Panc1 (cell line): ENCODE data around the gene MLH3.
"Not testable (repeated sequence)": the region's sequence is repeated elsewhere in the genome, so short reads cannot be mapped to it uniquely, and the experiment has no call there.

Experiments
- POLR2AphosphoS5 ChIP-seq: IDR thresholded peaks from 2 replicates; pipeline ENCODE4 v1.6.1; 2012; ENCODE audit warnings: mild to moderate bottlenecking, low read depth, low read length, moderate library complexity
- TCF7L2 ChIP-seq: IDR thresholded peaks from 2 replicates; pipeline ENCODE4 v1.6.1; 2011; ENCODE audit warnings: mild to moderate bottlenecking, low read depth, low read length, inconsistent platforms
- TF ChIP-seq, protein P1 (sequence below): fragments of 450-650 bp; IDR thresholded peaks from 2 replicates; pipeline ENCODE4 v1.5.1; 2017; ENCODE audit warnings: mild to moderate bottlenecking

DNA sequence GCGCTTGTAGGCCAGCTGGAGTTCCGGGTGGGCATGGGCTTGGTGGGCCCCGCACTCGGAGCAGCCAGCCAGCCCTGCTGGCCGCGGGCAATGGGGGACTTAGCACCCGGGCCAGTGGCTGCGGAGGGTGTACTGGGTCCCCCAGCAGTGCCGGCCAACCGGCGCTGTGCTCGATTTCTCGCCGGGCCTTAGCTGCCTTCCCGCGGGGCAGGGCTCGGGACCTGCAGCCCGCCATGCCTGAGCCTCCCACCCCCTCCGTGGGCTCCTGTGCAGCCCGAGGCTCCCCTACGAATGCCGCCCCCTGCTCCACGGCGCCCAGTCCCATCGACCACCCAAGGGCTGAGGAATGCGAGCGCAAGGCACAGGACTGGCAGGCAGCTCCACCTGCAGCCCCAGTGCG is 57.1 kb downstream of the MLH3 start:
- not testable (repeated sequence) for TF ChIP-seq POLR2AphosphoS5, TCF7L2
- TF ChIP-seq, protein P1, sequence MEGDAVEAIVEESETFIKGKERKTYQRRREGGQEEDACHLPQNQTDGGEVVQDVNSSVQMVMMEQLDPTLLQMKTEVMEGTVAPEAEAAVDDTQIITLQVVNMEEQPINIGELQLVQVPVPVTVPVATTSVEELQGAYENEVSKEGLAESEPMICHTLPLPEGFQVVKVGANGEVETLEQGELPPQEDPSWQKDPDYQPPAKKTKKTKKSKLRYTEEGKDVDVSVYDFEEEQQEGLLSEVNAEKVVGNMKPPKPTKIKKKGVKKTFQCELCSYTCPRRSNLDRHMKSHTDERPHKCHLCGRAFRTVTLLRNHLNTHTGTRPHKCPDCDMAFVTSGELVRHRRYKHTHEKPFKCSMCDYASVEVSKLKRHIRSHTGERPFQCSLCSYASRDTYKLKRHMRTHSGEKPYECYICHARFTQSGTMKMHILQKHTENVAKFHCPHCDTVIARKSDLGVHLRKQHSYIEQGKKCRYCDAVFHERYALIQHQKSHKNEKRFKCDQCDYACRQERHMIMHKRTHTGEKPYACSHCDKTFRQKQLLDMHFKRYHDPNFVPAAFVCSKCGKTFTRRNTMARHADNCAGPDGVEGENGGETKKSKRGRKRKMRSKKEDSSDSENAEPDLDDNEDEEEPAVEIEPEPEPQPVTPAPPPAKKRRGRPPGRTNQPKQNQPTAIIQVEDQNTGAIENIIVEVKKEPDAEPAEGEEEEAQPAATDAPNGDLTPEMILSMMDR: not testable (repeated sequence)
